HS-27A (cell line): ENCODE measurements around the gene TEX101.

ENCODE experiments used
- DNase-seq: peaks from one replicate; pipeline ENCODE4 v3.0.0-alpha.2; 2012; ENCODE audit warnings: low read depth, missing footprints

TEX101 gene

DNA sequence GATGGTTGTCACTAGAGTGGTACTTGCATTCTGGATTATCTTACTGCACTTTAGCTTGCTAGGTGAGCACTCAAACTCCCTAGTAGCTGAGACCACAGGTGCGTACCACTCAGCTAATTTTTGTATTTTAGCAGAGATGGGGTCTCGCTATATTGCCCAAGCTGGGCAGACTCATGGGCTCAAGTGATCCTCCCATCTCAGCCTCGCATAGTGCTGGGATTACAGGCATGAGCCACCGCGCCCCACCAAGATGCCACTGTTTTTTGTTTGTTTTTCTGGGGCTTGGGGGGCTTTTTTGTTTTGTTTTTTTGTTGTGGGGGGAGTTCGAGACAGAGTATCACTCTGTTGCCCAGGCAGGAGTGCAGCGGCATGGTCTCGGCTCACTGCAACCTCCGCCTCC, 33.0 kb downstream of the TEX101 start:
- DNase-seq: no peak

DNA sequence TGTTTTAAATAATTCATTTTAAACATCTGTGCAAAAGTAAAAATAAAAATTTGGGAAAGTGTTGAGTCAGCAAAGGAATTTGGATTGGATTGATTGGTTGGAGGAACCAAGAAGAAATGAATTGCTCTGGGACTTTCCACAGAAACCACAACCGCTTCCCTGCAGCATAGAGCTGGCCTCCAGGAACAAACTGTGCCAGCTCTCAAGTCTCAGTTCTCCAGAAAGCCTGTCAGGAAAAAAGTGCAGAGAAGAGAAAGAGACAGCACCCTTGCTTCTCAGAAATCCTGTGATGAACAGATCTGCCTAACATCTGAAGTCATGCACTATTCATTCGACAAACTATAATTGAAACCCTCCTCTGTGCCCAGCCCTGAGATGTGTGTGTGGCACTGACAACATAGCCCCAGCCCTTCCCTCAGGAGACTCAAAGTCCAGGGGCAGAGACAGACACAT, 35.9 kb downstream of the TEX101 start:
- DNase-seq: no peak

DNA sequence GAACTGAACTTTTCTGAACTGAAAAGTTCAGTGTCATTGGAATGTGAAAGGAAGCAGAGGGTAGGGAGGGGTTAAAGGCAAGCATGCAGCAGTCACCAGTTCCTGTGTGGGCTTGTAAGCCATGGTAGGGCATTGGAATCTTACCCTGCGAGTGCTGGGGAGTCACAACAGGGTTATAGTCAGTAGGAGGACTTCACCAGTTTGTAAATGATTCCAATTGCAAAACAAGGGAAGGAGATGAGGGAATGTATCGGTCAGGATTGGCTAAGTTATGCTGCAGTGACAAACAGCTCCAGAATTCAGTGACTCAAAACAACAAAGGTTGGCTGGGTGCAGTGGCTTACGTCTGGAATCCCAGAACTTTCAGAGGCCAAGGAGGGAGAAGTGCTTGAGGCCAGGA, 37.9 kb downstream of the TEX101 start:
- DNase-seq: no peak

DNA sequence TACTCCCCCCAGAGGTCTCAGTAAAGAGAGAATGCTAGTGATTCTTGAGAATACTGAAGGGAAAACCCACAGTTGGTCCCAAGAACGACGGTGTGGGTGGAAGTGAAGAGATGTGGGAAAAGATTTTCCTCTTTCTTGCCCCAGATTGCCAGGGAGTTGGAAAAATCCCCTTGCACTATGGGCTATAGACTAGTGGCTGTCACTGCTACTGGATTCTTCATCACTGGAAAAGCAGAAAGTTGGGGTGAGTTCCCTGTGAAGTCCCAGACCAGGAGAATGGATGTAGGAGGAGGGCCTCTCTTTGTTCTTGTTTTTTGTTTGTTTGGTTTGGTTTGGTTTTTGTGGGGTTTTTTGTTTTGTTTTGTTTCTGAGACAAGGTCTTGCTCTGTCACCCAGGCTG, 39.3 kb downstream of the TEX101 start:
- no peak for DNase-seq

DNA sequence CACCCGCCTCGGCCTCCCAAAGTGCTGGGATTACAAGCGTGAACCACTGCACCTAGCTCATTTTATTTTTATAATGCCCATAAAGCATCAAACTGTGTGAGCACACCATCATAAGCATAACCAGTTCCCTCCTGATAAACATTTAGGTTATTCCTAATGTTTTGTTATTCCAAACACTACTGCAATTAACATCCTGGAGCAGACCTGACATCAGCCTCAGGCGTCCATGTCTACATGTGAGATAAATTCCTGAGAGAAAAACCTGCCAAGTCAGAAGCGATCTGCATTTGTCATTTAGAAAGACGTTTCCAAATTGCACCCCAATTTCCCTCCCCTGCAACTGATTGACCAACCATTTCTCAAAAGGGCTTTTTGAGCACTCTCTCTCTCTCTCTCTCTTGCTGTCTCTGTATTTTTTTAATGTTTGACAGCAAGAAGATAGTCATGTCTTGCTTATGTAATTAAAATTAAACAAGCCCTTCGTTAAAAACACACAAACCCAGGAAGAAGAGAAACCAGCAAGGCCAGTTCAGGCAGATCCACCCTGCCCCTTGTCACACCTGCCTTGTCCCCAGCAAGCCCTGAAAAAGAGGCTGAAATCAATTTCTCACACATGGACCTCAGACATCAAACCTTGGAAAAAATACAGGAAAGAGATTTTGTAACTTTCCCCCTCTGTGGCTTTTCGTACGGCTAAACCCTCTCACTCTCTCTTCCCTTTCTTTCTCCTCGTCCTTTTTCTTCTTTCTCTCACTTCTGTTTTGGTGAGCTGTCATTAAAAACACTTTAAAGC, 40.8 kb downstream of the TEX101 start:
- DNase-seq: no peak

DNA sequence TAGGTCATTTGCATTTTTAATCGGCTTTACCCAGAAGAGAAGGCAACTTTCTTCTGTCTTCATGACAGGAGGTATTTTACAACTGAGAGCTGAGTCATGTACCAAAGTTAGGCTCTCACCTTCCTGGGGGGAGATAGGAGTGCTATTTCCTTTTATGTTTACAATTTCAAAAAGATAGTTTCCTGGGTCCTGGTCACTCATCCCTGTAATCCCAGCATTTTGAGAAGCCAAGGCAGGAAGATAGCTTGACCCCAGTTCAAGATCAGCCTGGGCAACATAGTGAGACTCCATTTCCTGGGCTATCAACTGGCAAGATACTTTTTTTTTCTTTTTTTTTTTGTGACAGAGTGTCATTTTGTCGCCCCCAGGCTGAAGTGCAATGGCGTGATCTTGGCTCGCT, 43.1 kb downstream of the TEX101 start:
- no peak for DNase-seq

DNA sequence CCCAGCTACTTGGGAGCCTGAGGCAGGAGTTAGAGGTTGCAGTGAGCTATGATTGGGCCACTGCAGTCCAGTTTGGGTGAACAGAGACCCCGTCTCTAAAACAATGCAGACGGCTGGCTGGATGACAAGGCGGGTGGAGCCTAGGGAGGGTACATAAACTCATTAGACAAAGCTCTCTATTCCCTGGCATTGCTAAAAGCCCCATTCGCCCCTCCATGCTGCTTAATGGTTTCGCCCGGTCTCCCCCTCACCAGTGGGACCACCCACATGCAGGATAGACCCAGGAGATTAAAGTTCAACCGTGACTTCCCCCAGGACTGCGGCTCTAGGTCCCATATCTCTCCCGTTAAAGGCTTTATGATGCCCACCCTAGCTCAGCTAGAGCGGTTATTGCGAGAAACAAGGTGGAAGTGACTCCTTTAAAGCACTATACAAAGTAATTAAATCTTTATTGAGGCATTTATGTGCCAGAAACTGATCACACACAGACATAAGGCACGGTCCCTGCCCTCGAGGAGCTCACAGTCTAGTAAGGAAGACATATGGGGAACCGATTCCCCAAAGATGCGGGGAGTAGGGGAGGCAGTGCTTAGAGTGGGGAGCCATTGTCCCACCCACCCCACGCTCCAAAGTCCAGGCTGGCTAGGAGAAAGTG, 45.8 kb downstream of the TEX101 start:
- no peak for DNase-seq

DNA sequence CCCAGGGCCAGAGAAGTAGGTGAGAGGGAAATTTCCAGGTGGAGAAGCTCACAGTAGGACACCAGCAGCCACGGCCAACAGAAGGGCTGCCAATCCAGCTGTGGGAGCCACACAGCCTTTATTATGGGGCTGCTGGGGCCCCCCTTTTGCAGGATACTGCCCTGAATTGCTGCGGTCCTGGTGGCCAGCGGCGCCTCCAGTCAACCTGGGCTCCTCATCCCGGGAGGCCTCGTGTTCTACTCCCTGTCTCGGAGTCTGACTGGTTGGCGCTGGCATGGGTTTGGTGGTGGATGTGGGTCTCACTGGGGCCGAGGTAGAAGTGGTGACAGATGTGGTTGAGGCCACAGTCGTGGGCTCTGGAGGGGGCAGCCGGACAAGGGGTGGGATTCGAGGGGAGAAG, 46.6 kb downstream of the TEX101 start:
- no peak for DNase-seq

DNA sequence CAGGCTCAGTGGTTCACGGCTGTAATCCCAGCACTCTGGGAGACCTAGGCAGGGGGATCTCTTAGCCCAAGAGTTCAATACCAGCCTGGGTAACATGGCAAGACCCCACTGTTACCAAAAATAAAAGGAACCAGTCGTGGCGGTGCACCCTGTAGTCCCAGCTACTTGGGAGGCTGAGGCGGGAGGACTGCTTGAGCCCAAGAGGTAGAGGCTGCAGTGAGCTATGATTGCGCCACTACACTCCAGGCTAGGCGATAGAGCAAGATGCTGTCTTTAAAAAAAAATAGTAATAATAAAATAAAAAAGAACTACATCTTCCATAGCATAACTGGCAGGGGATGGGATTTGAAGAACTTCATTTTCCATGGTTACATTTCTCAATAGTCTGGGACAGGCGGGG, 47.7 kb downstream of the TEX101 start:
- no peak for DNase-seq

DNA sequence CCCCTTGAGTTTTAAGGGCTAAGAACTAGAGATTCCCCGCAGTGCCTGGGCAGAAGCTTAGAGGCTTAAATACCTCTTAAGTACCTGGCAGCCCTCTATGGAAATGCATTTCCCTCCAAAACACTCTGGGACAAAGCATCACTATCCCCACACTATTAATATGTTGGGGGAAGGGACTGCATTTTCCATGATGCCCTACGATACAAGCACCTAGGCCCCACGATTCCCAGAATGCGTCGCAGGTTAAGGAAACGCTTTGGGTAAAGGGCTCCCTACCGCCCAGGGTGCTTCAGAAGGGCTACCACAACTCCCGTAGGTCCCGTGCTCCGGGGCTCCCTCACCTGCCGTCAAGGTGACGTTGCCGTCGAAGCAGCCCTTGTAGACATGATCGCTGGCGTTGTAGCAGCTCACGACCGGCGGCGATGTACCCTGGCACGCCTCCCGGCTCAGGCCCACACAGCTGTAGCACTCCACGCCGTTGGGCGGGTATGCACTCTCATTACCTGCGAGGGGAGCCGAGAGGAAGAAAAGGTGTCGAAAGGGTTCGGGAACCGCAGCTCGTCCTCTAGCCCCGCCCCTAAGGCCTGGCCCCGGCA, 48.2 kb downstream of the TEX101 start:
- no peak for DNase-seq

DNA sequence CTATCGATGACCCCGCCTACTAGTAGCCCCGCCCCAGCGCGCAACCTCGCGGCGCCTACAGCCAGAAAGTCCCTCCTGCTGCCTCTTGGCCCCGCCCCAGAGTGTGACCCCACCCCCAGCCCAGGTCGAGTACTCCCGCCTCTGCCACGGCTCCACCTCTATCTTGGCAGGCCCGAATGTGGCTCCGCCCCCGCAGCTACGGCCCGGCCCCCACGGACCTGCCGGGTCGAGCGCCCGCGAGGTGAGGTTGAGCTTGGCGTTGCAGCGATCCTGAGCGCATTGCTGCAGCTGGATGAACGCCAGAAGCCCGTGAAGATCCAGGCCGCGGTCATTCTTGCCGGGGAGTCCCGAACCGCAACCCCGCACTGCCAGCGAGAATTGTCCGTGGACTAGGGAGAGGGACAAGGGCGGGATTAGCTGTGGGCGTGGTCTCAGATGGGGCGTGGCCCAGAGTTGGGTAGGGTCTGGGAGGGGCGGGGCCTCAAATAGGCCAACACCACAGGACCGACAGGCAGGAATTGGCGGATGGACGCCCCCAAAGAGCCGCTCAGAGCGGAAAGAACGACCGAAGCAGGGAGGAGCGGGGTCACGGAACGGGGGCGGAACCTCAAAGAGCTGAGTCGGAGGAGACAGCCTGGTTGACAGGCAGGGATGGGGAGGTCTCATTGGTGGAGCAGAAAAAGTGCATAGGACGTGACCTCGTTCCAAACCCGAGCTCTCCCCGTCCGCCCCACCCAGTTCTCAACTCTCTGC, 48.9 kb downstream of the TEX101 start:
- DNase-seq: peak; percentile 82

DNA sequence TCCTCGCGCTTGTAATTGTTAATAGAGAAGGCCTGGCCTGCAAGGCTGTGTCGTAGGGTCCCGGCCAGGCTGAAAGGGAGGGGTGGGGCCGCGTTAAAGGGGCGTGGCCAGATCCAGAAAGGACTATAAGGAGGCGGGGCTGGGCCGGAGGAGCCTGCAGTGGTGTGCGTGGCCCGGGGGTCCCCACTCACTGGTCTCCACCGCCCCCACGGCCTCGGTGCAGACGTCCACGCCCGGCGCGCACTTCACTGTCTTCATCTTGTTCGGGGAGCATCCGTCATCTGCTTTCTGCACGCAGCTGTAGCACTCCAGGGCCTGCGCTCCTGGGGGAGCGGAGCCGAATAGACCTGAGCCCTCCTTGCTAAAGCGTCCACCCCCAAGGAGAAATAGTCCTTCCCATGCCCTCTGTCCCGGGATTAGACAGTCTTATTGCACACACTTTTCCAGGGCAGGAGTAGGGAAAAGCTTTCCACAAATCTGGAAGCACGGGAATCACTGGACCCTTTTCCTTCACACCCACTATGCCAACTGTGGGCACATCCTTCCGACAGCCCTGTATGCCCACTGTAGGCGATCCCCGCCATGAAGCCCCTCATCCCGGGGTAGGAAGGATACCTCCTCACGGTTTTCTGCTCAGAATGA, 49.6 kb downstream of the TEX101 start:
- no peak for DNase-seq

DNA sequence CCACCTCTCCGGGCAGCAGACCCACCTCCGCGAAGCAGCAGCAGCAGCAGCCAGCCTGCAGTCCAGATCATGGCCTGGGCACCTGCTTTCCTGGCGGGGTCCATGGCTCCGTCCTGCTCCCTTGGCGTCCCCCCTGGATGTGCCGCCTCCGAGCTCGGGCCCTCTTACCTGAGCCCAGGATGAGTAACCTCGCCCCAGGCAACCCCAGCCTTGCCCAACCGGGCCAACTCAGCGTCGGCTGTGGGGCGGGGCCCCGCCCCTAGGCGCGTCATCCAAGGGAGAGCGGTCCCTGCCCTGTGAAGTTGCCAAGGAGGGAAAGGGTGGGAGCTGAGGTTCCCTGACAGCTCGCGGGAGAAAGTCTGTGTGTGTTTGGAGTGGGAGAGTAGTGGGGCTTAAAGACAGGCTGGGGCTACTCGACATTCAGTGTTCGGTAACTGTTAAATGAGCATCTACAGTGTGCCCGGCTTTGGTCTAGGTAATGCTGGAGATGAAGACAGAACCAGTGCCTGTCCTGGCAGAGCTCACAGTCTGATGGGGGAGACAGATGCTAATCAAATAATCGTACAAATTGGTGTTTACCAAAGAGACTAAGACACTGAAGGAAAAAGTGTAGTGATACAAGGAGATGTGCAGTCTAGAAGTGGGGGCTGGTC, 50.9 kb downstream of the TEX101 start, which contains the start of gene LYPD3:
TSS of gene LYPD3 (minus strand) at position 141 of the 653 bp plus-strand sequence. CDS start at position 104, 37 bp downstream.
- no peak for DNase-seq

DNA sequence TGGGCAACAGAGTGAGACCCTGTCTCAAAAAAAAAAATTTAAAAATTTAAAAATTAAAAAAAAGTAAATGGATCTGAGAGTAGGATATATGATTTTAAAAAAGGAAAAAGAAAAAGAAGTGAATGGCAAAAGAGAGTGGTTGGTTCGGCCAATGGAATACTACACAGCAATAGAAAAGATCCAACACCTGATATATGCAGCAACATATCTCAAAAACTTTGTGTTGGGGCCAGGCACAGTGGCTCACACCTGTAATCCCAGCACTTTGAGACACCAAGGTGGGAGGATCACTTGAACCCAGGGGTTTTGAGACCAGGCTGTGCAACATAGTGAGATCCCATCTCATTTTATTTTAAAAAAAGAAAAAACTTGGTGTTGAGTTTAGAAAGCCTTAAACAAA, 52.1 kb downstream of the TEX101 start:
- DNase-seq: no peak

DNA sequence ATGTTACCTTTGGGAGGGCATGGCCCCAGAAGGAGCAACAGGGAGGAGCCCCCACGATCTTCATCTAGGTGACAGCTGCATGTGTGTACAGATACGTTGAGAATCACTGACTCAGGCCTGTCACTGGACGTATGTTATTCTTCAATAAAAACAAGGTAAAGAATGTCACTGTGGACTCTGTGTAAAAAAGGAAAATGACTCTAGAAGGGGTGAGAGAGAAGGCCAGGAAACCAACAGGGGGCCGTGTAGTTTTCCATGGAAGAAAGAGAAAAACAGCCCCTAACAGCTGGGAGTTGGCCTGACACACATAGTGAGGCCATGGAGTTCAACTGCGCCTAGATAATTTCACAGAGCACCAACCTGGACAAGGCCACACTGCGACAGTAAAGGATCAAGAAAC, 52.6 kb downstream of the TEX101 start:
- no peak for DNase-seq

DNA sequence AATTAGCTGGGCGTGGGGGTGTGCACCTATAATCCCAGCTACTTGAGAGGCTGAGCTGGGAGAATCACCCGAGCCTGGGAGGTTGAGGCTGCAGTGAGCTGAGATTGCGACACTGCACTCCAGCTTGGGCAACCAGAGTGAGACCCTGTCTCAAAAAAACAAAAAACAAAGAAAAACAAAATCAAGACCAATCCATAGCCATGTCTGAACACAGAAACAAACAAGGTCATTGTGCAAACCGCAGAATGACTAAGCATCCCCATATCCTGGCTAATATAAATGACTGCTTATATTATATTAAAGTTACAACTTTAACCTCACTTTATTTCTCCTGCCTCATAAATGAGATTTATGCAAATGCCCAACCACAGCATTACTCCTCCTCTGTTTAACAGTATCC, 53.0 kb downstream of the TEX101 start:
- DNase-seq: no peak
